Choroid plexus epithelial cell (primary cell): Measurements from ENCODE around the gene CSTB.

Source experiments
- DNase-seq: peaks from one replicate; pipeline ENCODE4 v3.0.0-alpha.2; 2010; ENCODE audit warnings: low read depth
- H3K4me3 ChIP-seq: 2 replicates; pipeline ENCODE4 v1.5.1; 2011; ENCODE audit warnings: low read depth, mild to moderate bottlenecking, control low read depth, low read length, moderate library complexity
- TF ChIP-seq, protein P1 (sequence below): conservative IDR thresholded peaks from 2 replicates; pipeline ENCODE4 v1.5.1; 2011; ENCODE audit warnings: low read depth, mild to moderate bottlenecking, control low read depth, inconsistent platforms, low read length, moderate library complexity

The CSTB gene

DNA sequence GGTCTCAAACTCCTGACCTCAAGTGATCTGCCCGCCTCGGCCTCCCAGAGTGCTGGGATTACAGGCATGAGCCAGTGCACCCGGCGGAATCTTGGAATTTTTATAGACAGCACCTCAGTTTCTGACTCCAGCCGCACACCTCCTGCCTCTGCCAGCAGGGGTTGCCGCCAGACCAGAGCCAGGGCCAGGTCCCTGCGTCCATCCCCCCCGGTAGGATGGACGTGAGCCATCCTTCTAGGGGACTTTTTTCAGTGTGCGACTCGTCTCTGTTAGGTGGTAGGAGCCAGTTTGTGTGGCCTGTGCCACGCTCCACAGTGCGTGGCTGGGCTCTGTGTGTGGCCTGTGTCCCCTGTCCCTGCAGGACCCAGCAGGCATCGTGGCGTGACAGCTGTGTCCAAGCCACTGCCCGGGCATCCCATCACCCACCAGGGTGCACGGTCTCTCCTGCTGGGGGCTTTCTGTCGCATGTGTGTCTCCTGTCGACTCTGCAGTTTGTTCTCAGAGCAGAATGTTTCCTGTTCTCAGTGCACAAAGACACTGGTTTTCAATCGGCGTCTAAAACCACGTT, 15.6 kb downstream of the CSTB start:
- H3K4me3 ChIP-seq = no peak overlapping the region
- DNase-seq = no peak
- TF ChIP-seq, protein P1, sequence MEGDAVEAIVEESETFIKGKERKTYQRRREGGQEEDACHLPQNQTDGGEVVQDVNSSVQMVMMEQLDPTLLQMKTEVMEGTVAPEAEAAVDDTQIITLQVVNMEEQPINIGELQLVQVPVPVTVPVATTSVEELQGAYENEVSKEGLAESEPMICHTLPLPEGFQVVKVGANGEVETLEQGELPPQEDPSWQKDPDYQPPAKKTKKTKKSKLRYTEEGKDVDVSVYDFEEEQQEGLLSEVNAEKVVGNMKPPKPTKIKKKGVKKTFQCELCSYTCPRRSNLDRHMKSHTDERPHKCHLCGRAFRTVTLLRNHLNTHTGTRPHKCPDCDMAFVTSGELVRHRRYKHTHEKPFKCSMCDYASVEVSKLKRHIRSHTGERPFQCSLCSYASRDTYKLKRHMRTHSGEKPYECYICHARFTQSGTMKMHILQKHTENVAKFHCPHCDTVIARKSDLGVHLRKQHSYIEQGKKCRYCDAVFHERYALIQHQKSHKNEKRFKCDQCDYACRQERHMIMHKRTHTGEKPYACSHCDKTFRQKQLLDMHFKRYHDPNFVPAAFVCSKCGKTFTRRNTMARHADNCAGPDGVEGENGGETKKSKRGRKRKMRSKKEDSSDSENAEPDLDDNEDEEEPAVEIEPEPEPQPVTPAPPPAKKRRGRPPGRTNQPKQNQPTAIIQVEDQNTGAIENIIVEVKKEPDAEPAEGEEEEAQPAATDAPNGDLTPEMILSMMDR = peak; percentile 21

DNA sequence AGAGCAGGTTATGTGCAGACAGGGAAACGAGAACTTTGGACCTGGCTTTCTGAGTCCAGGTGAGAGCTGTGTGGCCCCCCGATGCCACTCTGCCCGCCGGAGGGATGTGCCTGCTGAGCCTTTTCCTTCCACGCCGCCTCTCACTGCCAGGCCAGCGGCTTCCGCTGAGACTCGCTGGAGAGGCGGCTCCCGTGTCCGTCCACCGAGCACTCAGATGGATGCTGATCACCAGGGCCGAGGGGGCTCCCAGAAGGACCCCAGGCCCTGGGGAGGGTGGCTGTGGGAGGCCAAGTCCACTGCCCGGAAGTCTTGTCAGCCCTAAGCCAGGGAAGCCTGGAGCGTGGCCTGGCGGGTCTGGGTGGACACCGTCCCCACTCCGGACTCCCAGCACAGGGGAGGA, 16.5 kb downstream of the CSTB start:
- TF ChIP-seq, protein P1 = no peak
- no peak overlapping the region for H3K4me3 ChIP-seq
- no peak for DNase-seq

GRCh38 chr21:43758811-43759210, 17.3 kb downstream of the CSTB start:
- TF ChIP-seq, protein P1 = no peak
- H3K4me3 ChIP-seq = peak overlapping the region; percentile 51
- DNase-seq = peak; percentile 45

DNA sequence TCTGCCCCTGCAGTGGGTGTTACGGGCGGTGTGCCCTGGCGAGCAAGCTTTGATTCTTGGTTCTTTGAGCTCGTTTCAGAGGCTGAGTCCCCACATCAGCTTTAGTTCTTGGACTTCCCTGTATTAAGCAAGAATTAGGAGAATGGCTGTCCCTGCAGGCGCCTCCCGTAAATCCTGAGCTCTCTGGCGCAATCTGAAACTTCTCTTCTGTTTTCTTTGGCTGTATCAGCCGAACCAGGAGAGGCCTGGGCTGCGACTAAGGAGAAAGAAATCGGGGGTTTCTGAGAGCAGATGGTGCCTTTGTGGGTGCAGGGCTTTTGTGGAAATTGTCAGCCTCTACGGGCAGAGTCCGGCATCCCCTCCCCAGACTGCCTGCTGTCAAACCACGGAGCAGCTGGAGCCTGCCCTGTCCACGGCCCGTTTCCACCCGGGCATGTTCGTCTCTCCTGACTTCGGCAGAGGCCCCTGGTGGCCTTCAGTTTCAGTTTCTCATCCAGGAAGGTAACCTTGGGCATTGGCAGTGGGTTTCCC, 17.9 kb downstream of the CSTB start:
- TF ChIP-seq, protein P1 = peak; percentile 23
- DNase-seq = peak; percentile 89
- H3K4me3 ChIP-seq = peak overlapping the region; percentile 51

- H3K4me3 ChIP-seq = no peak overlapping the region
- TF ChIP-seq, protein P1 = no peak
- DNase-seq = peak; percentile 22
These were observed 18.5 kb downstream of the CSTB start for GRCh38 chr21:43757601-43758000.

DNA sequence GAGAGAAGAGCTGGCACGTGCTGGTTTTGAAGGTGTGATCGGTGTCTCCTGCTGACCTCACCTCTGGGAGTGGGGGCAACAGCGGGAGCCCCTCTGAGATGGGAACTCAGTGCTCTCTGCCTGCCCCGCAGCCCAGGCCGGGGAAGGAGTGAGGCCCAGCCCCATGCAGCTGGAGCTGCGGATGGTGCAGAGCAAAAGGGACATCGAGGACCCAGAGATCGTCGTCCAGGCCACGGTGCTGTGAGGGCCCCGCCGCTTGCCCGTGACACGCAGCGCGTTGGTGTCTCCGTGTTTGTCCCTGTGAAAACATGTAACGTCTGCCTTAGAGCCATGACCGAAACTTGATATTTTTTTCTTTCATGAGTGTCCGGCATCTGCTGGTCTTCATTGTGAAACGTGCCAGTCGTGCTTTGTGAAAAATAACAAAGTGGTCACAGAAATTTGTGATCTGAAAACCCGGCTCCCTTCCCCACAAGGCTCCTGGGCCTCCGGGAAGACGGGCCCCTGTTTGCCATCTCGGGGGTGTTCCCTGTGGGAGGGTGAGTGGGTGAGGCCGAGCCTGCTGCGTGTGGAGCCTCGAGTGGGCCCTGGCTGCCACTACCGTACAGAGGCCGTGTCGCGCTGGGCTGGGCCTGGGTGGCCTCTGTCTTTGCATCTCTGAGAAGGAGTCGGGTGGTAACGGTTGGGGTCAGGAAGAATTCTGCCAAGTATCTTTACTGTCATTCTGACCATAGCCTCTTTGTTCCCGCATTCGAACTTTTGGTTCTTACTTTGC, 20.1 kb downstream of the CSTB start:
- DNase-seq = no peak
- H3K4me3 ChIP-seq = no peak overlapping the region
- TF ChIP-seq, protein P1 = no peak
